Measurements from ENCODE around the gene MED22.
"Not testable (repeated sequence)": the region's sequence is repeated elsewhere in the genome, so short reads cannot be mapped to it uniquely, and the experiment has no call there.

The MED22 gene

GRCh38 chr9:133306242-133307204 lies 41.4 kb downstream of the MED22 start:
- H3K9ac ChIP-seq = no peak overlapping the region
- H3K36me3 ChIP-seq = no peaks in the 10 kb centered on the region
- H3K4me2 ChIP-seq = peak overlapping the region in 6 of 11 experiments; percentile 9 to 41 (median 18); a peak in 6 of 22 replicates
- peaks cover 0 to 8% (median 6%) of the 10 kb centered on the region in 10 experiments; a peak in 9 of 20 replicates for H3K4me1 ChIP-seq
- no peak overlapping the region for H3K4me3 ChIP-seq
- H3K9me3 ChIP-seq (replicated peaks in 1 of 11) = peaks cover 0 to 8% (median 3%) of the 10 kb centered on the region in 11 experiments; a peak in 3 of 22 replicates
- no peaks in the 10 kb centered on the region for H4K20me1 ChIP-seq
- H3K27me3 ChIP-seq = no peaks in the 10 kb centered on the region
- H3K27ac ChIP-seq = no peak overlapping the region
- no peak for TF ChIP-seq Cebpa-rat (IDR thresholded peaks at IDR 0.05)

DNA sequence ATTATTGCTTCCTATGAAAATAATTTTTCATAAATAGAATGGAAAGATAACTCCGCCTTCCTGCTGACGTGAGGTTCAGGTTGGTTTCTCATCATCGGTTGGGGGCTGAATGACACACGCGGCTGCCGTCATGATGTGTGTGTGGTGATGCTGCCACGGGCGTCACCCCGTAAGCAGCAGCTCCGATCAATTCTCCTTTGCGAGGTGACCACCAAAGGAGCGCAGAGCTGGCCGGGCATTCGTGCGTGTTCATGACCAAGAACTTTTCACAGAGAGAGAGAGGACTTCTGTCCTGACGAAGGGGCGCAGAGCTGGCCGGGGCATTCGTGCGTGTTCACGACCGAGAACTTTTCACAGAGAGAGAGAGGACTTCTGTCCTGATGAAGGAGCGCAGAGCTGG lies 42.2 kb downstream of the MED22 start:
- H3K27me3 ChIP-seq = no peaks in the 10 kb centered on the region
- H3K9me3 ChIP-seq (replicated peaks in 1 of 11) = peaks cover 0 to 8% (median 3%) of the 10 kb centered on the region in 11 experiments; a peak in 3 of 22 replicates
- no peaks in the 10 kb centered on the region for H3K36me3 ChIP-seq
- H3K9ac ChIP-seq = no peak overlapping the region
- no peak overlapping the region for H3K27ac ChIP-seq
- peaks cover 0 to 8% (median 6%) of the 10 kb centered on the region in 10 experiments; a peak in 9 of 20 replicates for H3K4me1 ChIP-seq
- no peak overlapping the region for H3K4me3 ChIP-seq
- H4K20me1 ChIP-seq = no peaks in the 10 kb centered on the region
- H3K4me2 ChIP-seq = no peak overlapping the region
- no peak for TF ChIP-seq Cebpa-rat (IDR thresholded peaks at IDR 0.05)

DNA sequence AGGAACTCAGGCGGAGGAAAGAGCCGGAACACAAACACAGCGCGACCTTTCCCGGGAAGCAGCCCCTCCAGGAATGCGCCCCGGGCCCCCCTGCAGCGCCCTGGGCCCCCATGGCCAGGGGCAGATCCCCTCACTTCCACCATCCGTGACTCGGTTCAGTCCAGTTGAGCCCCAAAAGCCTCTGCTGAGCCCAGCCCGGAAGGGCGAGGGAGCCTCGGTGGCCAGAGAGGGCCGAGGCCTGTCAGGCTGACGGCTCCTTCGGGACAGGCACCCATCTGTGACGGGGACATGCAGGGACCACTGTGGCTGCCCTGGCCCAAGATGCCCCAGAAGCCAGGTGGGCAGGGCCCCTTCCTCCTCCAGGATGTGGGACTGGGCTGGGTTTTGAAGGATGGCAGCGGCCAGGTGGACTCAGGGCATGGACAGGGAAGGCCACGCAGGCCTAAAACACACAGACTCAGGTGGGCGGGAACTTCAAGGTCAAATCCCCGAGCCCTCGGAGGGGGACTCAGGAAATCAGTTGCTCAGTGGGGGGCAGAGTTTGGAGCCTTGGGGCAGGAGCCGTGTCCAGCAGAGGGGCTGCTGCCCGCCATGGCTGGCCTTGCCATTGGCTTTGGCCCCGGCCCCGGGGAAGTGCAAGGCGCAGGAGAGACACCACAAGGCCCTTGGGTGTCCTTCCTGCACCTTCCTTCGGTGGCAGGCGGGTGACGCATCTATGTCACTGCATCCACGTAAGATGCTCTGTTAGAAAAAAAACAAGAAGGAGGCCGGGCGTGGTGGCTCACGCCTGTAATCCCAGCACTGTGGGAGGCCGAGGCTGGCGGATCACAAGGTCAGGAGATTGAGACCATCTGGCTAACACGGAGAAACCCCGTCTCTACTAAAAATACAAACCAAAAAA lies 43.2 kb downstream of the MED22 start:
- H3K27me3 ChIP-seq = no peaks in the 10 kb centered on the region
- no peak overlapping the region for H3K4me2 ChIP-seq
- TF ChIP-seq Cebpa-rat (IDR thresholded peaks at IDR 0.05) = no peak

DNA sequence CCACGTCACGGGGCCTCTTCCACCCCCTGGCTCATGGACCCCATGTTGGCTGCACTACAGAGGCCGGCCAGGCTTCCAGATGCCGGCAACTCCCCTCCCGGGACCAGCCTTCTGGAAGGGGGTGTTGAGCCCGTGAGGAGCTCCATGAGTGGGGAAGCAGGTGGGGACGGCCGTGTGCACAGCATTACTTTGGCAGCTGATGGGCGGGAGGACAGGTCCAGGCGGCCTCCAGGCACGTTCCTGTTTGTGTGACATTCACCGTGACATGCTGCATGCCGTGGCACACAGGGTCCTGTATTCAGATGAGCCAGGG lies 43.8 kb downstream of the MED22 start:
- TF ChIP-seq Cebpa-rat (IDR thresholded peaks at IDR 0.05) = no peak
- no peaks in the 10 kb centered on the region for H3K27me3 ChIP-seq

More for the DNA sequence above, 43.2 kb downstream of the MED22 start:
- peaks cover 0 to 5% (median 0%) of the 10 kb centered on the region in 11 experiments; a peak in 3 of 22 replicates for H3K9me3 ChIP-seq (replicated peaks in 1 of 11)
- H3K36me3 ChIP-seq = no peaks in the 10 kb centered on the region
- no peak overlapping the region for H3K4me3 ChIP-seq
- H4K20me1 ChIP-seq = no peaks in the 10 kb centered on the region
- no peak overlapping the region for H3K27ac ChIP-seq
- peaks cover 0 to 8% (median 6%) of the 10 kb centered on the region in 10 experiments; a peak in 8 of 20 replicates for H3K4me1 ChIP-seq
- H3K9ac ChIP-seq = no peak overlapping the region

DNA sequence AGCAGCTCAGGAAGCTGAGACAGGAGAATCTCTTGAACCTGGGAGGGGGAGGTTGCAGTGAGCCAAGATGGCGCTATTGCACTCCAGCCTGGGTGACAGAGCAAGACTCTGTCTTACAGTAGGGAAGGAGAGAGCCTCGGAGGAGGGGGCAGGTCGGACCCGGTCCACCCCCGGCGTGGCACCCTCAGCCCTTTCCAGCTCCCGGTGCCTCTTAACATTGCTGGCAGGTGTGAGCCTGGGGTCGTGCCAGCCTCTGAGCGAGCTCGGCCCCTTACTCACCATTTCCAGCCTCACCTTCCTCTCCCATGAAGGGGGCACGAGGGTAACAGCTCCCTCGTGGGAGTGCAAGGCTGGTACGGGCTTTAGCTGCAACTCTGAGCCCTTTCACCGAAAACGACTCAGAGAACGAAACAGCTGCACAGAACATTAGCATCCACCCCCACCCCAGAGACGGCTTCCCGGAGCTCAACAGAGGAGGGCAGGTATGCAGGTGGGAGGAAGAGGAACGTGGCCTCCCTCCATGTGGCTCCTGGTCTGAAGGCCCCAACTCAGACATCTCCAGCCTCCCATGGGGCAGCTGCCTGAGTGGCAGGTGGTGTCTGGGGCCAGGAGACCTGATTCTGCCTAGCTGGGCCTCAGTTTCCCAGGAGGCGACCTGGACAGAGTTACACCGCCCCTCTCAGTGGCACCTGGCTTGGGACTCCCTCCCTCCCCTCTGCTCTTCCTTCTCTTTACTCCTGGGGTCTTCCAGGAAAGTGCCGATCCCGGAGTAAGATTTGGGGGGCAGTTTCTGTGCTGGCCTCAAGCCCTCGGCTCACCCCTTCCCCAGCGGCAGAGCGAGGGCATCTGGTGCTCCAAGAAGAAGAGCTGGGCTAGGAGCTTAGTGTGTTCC lies 44.4 kb downstream of the MED22 start:
- Histone ChIP-seq H3K36me3 (no peaks in the 10 kb centered on the region), H3K4me2 (no peak overlapping the region), H3K4me3 (no peak overlapping the region), H3K27me3 (no peaks in the 10 kb centered on the region), H3K4me1 (peaks cover 0 to 8% (median 6%) of the 10 kb centered on the region in 10 experiments; a peak in 8 of 20 replicates), H3K27ac (no peak overlapping the region), H3K9me3 (replicated peaks in 1 of 11) (no peaks in the 10 kb centered on the region), H3K9ac (no peak overlapping the region), H4K20me1 (no peaks in the 10 kb centered on the region)
- TF ChIP-seq Cebpa-rat (IDR thresholded peaks at IDR 0.05) = no peak

More for the DNA sequence above, 43.8 kb downstream of the MED22 start:
- H3K4me2 ChIP-seq = no peak overlapping the region
- H4K20me1 ChIP-seq = no peaks in the 10 kb centered on the region
- peaks cover 0 to 8% (median 6%) of the 10 kb centered on the region in 10 experiments; a peak in 8 of 20 replicates for H3K4me1 ChIP-seq
- no peaks in the 10 kb centered on the region for H3K36me3 ChIP-seq
- no peak overlapping the region for H3K27ac ChIP-seq
- no peak overlapping the region for H3K9ac ChIP-seq
- no peaks in the 10 kb centered on the region for H3K9me3 ChIP-seq (replicated peaks in 1 of 11)
- no peak overlapping the region for H3K4me3 ChIP-seq

DNA sequence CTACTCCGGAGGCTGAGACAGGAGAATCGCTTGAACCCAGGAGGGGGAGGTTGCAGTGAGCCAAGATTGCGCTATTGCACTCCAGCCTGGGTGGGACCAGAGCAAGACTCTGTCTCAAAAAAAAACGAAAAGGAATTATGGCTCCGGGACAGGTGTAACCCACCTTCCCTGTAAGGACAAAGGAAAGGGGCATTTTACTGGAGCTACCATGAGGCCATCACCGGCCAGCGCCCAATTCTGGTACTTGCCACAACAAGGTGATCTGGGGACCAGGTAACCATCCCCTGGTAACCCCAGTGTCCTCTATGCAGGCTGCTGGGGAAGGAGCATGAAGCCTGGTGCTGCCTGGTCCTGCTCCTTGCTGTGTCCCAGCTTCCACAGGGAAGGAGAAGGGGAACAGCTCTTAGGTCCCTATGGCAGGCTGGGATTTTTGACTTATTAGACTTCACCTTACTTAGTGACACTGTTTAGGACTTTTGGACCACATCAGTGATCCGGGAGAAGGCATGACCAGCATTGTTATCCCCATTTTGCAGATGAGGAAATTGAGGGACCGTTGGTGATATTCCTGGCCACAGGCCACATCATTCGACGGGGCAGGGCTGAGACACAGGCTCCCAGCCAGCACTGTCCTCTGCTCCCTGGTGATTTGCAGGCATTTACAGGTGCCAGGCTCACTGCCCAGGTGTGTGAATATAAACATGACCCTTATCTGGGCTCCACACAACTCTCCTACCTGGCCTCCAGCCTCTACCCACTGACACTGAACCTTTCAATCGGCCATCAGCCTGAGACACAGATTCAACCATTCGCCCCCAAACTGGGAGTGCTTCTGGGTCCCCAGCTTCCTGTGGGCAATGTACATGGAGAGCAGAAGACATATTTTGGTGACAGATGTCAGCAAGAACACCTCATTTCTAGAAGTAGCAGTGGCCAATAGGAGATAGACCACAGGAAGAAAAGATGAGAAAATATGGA lies 46.4 kb downstream of the MED22 start:
- Histone ChIP-seq H3K9ac (no peak overlapping the region), H3K9me3 (replicated peaks in 1 of 11) (no peaks in the 10 kb centered on the region), H3K27ac (no peak overlapping the region), H3K4me2 (no peak overlapping the region), H3K27me3 (no peaks in the 10 kb centered on the region), H3K4me1 (peaks cover 0 to 5% (median 3%) of the 10 kb centered on the region in 10 experiments; a peak in 8 of 20 replicates), H3K4me3 (no peak overlapping the region), H4K20me1 (no peaks in the 10 kb centered on the region), H3K36me3 (no peaks in the 10 kb centered on the region)
- TF ChIP-seq Cebpa-rat (IDR thresholded peaks at IDR 0.05) = no peak

DNA sequence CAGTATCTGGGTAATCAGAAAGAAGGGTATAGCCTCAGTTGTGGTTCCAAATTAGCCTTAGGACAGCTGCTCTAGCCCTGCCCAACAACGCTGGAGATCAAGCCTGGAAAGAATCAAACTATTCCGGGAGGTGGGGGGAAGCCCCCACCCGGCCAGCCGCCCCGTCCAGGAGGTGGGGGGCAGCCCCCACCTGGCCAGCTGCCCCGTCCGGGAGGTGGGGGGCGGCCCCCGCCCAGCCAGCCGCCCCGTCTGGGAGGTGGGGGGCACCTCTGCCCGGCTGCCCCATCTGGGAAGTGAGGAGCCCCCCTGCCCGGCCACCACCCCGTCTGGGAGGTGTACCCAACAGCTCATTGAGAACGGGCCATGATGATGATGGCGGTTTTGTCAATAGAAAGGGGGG lies 47.9 kb downstream of the MED22 start:
- H3K9ac ChIP-seq; H4K20me1 ChIP-seq; H3K4me1 ChIP-seq; H3K27me3 ChIP-seq; H3K36me3 ChIP-seq; H3K27ac ChIP-seq; H3K4me2 ChIP-seq; H3K4me3 ChIP-seq; H3K9me3 ChIP-seq (replicated peaks in 1 of 11): not testable (repeated sequence)

- H3K27me3 ChIP-seq = no peaks in the 10 kb centered on the region
- no peak for TF ChIP-seq Cebpa-rat (IDR thresholded peaks at IDR 0.05)
- H4K20me1 ChIP-seq = no peaks in the 10 kb centered on the region
- no peaks in the 10 kb centered on the region for H3K4me1 ChIP-seq
- H3K9ac ChIP-seq = no peak overlapping the region
- no peak overlapping the region for H3K27ac ChIP-seq
- H3K4me2 ChIP-seq = no peak overlapping the region
- H3K4me3 ChIP-seq = no peak overlapping the region
- H3K9me3 ChIP-seq (replicated peaks in 1 of 11) = peaks cover 40 to 53% (median 45%) of the 10 kb centered on the region in 11 experiments
- no peaks in the 10 kb centered on the region for H3K36me3 ChIP-seq
Measured at GRCh38 chr9:133294257-133294656, 53.7 kb downstream of the MED22 start.
